OCI-LY1 (cell line): Measurements from ENCODE around the gene IQSEC1.

Source experiments
- H2AFZ ChIP-seq: fragments of 200-600 bp; sonication (generic), shearing (Covaris generic); 2 replicates; pipeline ENCODE4 v1.6.0; 2014; ENCODE audit warnings: antibody characterized with exemption, mild to moderate bottlenecking, low read length
- H3F3A ChIP-seq: fragments of 200-600 bp; sonication (generic), shearing (Covaris generic); 2 replicates; pipeline ENCODE4 v1.6.0; 2014; ENCODE audit warnings: mild to moderate bottlenecking, antibody characterized with exemption, low read length, moderate library complexity; ENCODE audit not compliant: insufficient read depth
- H3K27ac ChIP-seq: fragments of 200-600 bp; sonication (generic); 2 replicates; pipeline ENCODE4 v1.5.1; 2014; ENCODE audit warnings: low read length, mixed run types, mild to moderate bottlenecking, low read depth; ENCODE audit not compliant: poor library complexity, severe bottlenecking
- H3K27me3 ChIP-seq: fragments of 200-600 bp; sonication (generic); 2 replicates; pipeline ENCODE4 v1.6.0; 2014; ENCODE audit warnings: antibody characterized with exemption, mild to moderate bottlenecking, low read length, moderate library complexity; ENCODE audit not compliant: insufficient read depth
- H3K36me3 ChIP-seq: fragments of 200-600 bp; sonication (generic); 2 replicates; pipeline ENCODE4 v1.6.1; 2014; ENCODE audit warnings: mild to moderate bottlenecking, antibody characterized with exemption, low read length, moderate library complexity, mixed read lengths; ENCODE audit not compliant: insufficient read depth
- H3K4me1 ChIP-seq: fragments of 200-600 bp; sonication (generic); 2 replicates; pipeline ENCODE4 v1.5.1; 2014; ENCODE audit warnings: mild to moderate bottlenecking, low read length, moderate library complexity; ENCODE audit not compliant: insufficient read depth, severe bottlenecking
- H3K4me2 ChIP-seq: fragments of 200-600 bp; sonication (generic), shearing (Covaris generic); 2 replicates; pipeline ENCODE4 v1.6.1; 2014; ENCODE audit warnings: low read length
- H3K4me3 ChIP-seq: fragments of 200-600 bp; sonication (generic); 2 replicates; pipeline ENCODE4 v1.5.1; 2014; ENCODE audit warnings: low read length, low read depth, mild to moderate bottlenecking, mixed read lengths; ENCODE audit not compliant: poor library complexity, severe bottlenecking
- H3K79me2 ChIP-seq: fragments of 200-600 bp; shearing (Covaris generic); 2 replicates; pipeline ENCODE4 v1.6.1; 2016; ENCODE audit warnings: mixed run types, low read length, mixed read lengths; ENCODE audit not compliant: insufficient read depth
- H3K9ac ChIP-seq: fragments of 200-600 bp; sonication (generic), shearing (Covaris generic); 2 replicates; pipeline ENCODE4 v1.6.1; 2014; ENCODE audit warnings: mild to moderate bottlenecking, low read length, mixed read lengths
- H3K9me2 ChIP-seq: fragments of 200-600 bp; sonication (generic), shearing (Covaris generic); 2 replicates; pipeline ENCODE4 v1.6.1; 2014; ENCODE audit warnings: low read depth, mild to moderate bottlenecking, low read length, mixed read lengths
- H3K9me3 ChIP-seq: fragments of 200-600 bp; shearing (Covaris generic); 2 replicates; pipeline ENCODE4 v1.6.1; 2014; ENCODE audit warnings: low read length, mixed read lengths
- H4K20me1 ChIP-seq: fragments of 200-600 bp; sonication (generic), shearing (Covaris generic); 2 replicates; pipeline ENCODE4 v1.6.0; 2016; ENCODE audit warnings: mild to moderate bottlenecking, low read length; ENCODE audit not compliant: insufficient read depth
- EZH2 ChIP-seq: fragments of 200-600 bp; sonication (generic), shearing (Covaris generic); IDR thresholded peaks from 2 replicates; pipeline ENCODE4 v1.8.0; 2017; ENCODE audit warnings: borderline replicate concordance, mixed run types, mild to moderate bottlenecking, antibody characterized with exemption, low read length, moderate library complexity, mixed read lengths
- TF ChIP-seq, protein P1 (sequence below): fragments of 200-600 bp; sonication (generic), shearing (Covaris generic); IDR thresholded peaks from 2 replicates; pipeline ENCODE4 v1.5.1; 2017; ENCODE audit warnings: mild to moderate bottlenecking, antibody characterized with exemption, low read length, moderate library complexity, mixed read lengths

IQSEC1 gene

DNA sequence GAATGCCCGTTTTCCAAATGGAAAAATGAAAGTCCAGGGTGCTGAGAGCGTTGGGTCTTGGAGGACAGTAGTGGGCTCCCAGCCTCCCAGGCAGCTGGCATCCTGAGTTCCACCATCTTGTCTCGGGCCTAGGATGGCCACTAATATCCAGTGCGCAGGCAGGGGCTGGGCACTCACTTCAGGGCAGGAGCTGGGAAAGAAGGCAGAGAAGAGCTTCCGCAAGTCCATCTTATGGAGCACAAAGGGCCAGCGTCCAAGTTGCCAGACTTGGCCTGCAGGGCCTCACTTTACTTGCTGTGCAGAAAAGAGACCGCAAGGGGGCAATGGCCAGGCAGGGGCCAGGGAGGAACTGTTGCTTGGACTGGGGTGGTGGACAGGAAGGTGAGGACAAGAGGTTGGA is 46.1 kb downstream of the IQSEC1 start:
- H3K27ac ChIP-seq: no peak overlapping the region
- no peaks in the 10 kb centered on the region for H3K79me2 ChIP-seq
- no peak overlapping the region for H3K4me2 ChIP-seq
- no peak overlapping the region for H2AFZ ChIP-seq
- H3K9me2 ChIP-seq: no peaks in the 10 kb centered on the region
- H4K20me1 ChIP-seq: no peaks in the 10 kb centered on the region
- H3K9ac ChIP-seq: no peak overlapping the region
- no peaks in the 10 kb centered on the region for H3K36me3 ChIP-seq
- H3K4me1 ChIP-seq: no peaks in the 10 kb centered on the region
- TF ChIP-seq, protein P1, sequence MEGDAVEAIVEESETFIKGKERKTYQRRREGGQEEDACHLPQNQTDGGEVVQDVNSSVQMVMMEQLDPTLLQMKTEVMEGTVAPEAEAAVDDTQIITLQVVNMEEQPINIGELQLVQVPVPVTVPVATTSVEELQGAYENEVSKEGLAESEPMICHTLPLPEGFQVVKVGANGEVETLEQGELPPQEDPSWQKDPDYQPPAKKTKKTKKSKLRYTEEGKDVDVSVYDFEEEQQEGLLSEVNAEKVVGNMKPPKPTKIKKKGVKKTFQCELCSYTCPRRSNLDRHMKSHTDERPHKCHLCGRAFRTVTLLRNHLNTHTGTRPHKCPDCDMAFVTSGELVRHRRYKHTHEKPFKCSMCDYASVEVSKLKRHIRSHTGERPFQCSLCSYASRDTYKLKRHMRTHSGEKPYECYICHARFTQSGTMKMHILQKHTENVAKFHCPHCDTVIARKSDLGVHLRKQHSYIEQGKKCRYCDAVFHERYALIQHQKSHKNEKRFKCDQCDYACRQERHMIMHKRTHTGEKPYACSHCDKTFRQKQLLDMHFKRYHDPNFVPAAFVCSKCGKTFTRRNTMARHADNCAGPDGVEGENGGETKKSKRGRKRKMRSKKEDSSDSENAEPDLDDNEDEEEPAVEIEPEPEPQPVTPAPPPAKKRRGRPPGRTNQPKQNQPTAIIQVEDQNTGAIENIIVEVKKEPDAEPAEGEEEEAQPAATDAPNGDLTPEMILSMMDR: no peak
- TF ChIP-seq EZH2: no peak
- H3F3A ChIP-seq: no peaks in the 10 kb centered on the region
- 0 out of 2 replicates have a peak, but pooled peaks cover 6% of the 10 kb centered on the region for H3K27me3 ChIP-seq
- H3K9me3 ChIP-seq: no peaks in the 10 kb centered on the region
- H3K4me3 ChIP-seq: no peak overlapping the region

DNA sequence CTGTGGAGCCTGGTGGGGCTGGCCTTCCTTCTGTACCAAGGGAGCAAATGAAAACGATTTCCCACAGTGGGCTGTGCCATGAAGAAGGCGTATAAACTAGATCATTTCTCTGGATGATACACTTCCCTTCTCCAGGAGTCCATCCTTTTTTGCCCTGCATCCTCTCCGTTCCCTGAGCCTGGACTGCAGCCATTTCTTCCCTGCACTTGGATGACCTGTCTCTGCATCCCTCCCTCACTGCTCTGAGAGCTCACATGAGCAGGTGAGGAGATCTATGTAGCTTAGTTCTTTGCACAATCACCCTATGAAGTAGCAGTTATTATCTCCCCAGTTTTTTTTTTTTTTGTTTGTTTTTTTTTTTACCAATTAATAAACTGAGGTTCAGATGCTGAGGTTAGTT is 46.7 kb downstream of the IQSEC1 start:
- Histone ChIP-seq H3K4me3 (no peak overlapping the region), H3K9ac (no peak overlapping the region), H3K4me1 (no peaks in the 10 kb centered on the region), H3K9me2 (no peaks in the 10 kb centered on the region), H3K27ac (no peak overlapping the region), H3K4me2 (no peak overlapping the region), H3F3A (no peaks in the 10 kb centered on the region), H2AFZ (no peak overlapping the region), H4K20me1 (no peaks in the 10 kb centered on the region), H3K79me2 (no peaks in the 10 kb centered on the region), H3K36me3 (no peaks in the 10 kb centered on the region), H3K27me3 (0 out of 2 replicates have a peak, but pooled peaks cover 6% of the 10 kb centered on the region), H3K9me3 (no peaks in the 10 kb centered on the region)
- TF ChIP-seq, protein P1: no peak
- no peak for TF ChIP-seq EZH2

GRCh38 chr3:13025778-13026518 is 47.3 kb downstream of the IQSEC1 start:
- TF ChIP-seq, protein P1: no peak
- no peak for TF ChIP-seq EZH2
- Histone ChIP-seq H3K4me1 (no peaks in the 10 kb centered on the region), H3K4me3 (no peak overlapping the region), H3K36me3 (no peaks in the 10 kb centered on the region), H2AFZ (no peak overlapping the region), H4K20me1 (no peaks in the 10 kb centered on the region), H3K9me3 (no peaks in the 10 kb centered on the region), H3K79me2 (no peaks in the 10 kb centered on the region), H3K9ac (no peak overlapping the region), H3K4me2 (no peak overlapping the region), H3K9me2 (no peaks in the 10 kb centered on the region), H3K27ac (no peak overlapping the region), H3F3A (no peaks in the 10 kb centered on the region), H3K27me3 (peaks cover 6% of the 10 kb centered on the region; the same call in 1 of the 2 replicates)
